DMS153 (cell line): Measurements from ENCODE around the gene CLUH.
"Not testable (repeated sequence)": the region's sequence is repeated elsewhere in the genome, so short reads cannot be mapped to it uniquely, and the experiment has no call there.

Experiments
- DNase-seq: peaks from one replicate; lab custom pipeline; 2025; lab: John Stamatoyannopoulos, UW

CLUH gene

GRCh38 chr17:2701996-2702741, 9.4 kb downstream of the CLUH start:
- no peak for DNase-seq

- no peak for DNase-seq
Observed at GRCh38 chr17:2701161-2701995, 10.2 kb downstream of the CLUH start.

GRCh38 chr17:2700491-2701141, 10.9 kb downstream of the CLUH start:
- no peak for DNase-seq

- no peak for DNase-seq
Observed at GRCh38 chr17:2700030-2700490, 11.5 kb downstream of the CLUH start.

GRCh38 chr17:2699216-2699805, 12.3 kb downstream of the CLUH start:
- not testable (repeated sequence) for DNase-seq

GRCh38 chr17:2697611-2698162, 13.9 kb downstream of the CLUH start:
- DNase-seq = no peak

- no peak for DNase-seq
Observed at GRCh38 chr17:2695961-2696760, 15.4 kb downstream of the CLUH start.

- DNase-seq = no peak
Observed at GRCh38 chr17:2695243-2695960, 16.2 kb downstream of the CLUH start.

- no peak for DNase-seq
Observed at GRCh38 chr17:2694381-2695242, 17.0 kb downstream of the CLUH start.

GRCh38 chr17:2693561-2694380, 17.8 kb downstream of the CLUH start:
- DNase-seq = no peak

GRCh38 chr17:2692781-2693135, 18.8 kb downstream of the CLUH start:
- no peak for DNase-seq

- DNase-seq = no peak
Observed at GRCh38 chr17:2691965-2692780, 19.4 kb downstream of the CLUH start.

- DNase-seq = no peak
Observed at GRCh38 chr17:2691069-2691871, 20.3 kb downstream of the CLUH start.

GRCh38 chr17:2690165-2691068, 21.1 kb downstream of the CLUH start:
- DNase-seq = no peak

GRCh38 chr17:2689411-2690164, 22.0 kb downstream of the CLUH start:
- no peak for DNase-seq
